ENCODE measurements around the gene LIN54.

The LIN54 gene

GRCh38 chr4:82891707-82892466 is 118.7 kb downstream of the LIN54 start:
- DNase-seq (ENCODE audit: low spot score) = peak; percentile 48

GRCh38 chr4:82890901-82891706 is 119.5 kb downstream of the LIN54 start, which contains the start of gene SEC31A:
Gene SEC31A, minus strand, starts transcription at chr4:82891153. Its CDS starts 9,217 bp downstream, at chr4:82881936.
- peak; percentile 96 for DNase-seq (ENCODE audit: low spot score)

GRCh38 chr4:82890528-82890900 is 120.1 kb downstream of the LIN54 start:
- no peak for DNase-seq (ENCODE audit: low spot score)

- DNase-seq (ENCODE audit: low spot score) = no peak
Measured at GRCh38 chr4:82889287-82889686, 121.3 kb downstream of the LIN54 start.

GRCh38 chr4:82886147-82886942 is 124.3 kb downstream of the LIN54 start:
- DNase-seq (ENCODE audit: low spot score) = no peak

GRCh38 chr4:82885410-82885809 is 125.2 kb downstream of the LIN54 start:
- no peak for DNase-seq (ENCODE audit: low spot score)
